GM19193 (cell line): ENCODE measurements around the gene CRYZL1.
A peak's percentile ranks its signal among the peaks of the same experiment; 100 is the strongest.

Source experiments
- POLR2A ChIP-seq: IDR thresholded peaks from 4 replicates; pipeline ENCODE4 v1.6.1; 2011; ENCODE audit not compliant: insufficient read depth, insufficient read length; ENCODE audit errors: extremely low read depth

Gene CRYZL1

DNA sequence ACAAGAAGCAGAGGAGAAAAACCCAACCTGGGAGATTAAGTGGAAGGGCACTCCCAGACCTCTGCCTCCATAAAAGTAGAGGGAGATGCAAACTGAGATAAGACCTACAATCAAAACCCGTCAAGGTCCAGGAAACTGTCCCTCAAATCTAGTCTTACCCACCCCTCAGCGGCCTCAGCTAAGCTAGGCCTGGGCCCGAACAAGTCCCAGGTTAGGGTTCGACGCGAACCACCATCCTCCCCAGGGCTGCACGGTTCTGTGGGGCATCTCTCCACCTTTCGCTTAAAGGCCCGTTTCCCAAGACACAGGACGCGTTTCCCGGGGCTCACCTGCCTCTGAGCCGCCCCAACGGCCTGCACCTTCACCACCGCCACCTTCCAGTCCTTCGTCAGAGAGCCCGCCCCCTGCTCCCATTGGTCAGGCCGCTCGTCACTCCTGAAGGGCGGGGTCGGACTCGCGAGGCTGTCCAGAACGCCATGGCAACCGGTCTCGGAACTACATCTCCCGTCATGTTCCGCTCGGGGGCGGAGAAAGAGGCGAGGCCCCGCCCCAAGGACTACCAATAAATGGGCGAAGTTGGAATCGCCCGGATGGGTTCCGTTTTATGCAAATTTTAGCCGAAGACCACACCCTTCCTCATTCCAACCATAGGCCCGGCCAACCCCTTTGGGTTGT, at the start of gene CRYZL1:
Gene CRYZL1 (minus strand): TSS at position 390 of the 675 bp plus-strand sequence. CDS start 10,190 bp downstream, outside the sequence.
- peak; percentile 79 for TF ChIP-seq POLR2A

DNA sequence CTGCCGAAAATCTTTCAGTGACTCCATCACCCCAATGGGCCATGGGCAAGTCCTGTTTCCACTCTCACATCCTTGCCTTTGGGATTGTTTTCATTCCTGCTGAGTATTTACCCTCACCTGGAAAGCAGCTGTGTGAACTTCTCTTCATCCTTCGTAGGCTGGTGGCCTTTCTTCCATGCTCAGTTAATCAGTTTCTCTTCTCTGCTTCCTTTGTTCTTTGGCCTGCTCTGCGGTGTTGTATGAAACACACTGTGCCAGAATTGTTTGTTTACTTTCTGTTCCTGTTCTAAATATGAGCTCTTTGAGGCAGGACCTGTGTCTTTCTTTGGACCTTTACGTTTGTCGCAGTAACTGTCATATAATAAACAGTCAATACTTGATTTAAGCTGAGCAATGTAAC, 49.3 kb upstream of the CRYZL1 start:
- no peak for TF ChIP-seq POLR2A

DNA sequence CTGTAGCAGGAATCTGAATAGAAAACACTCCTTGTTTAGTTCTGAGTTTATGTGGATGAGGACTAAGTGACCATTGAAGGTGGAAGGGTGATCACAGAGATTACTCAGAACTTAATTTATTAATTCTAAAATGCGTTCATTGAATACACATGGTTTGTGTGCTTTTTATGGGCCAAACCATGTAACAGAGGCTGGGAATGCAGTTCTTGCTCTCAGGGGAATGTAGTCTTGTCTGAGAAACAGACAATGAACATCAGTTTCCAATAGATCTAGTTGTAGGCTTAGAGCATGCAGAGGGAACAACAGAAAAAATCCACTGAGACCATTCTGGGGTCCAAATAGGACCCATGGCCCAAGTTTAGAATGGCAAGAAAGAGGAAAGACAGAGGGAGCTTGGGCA, 46.8 kb upstream of the CRYZL1 start:
- TF ChIP-seq POLR2A, result no peak

DNA sequence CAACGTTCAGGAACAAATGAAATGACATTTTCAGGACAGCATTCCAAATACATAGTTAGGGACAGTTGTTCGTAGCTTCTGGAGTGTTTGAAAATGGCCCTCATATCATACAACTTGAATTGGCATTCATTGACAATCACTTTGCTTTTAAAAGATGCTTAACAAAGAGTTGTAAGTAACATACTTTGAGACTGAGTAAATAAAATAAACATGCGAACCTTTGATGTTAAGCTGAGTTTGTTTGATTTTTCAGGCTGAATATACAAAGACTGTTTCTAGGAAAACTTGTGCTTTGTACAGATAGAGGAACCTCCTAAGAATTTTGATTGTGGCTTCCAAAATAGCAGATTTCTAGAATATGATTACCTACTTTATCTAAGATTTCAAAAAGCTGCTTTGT, 46.1 kb upstream of the CRYZL1 start:
- TF ChIP-seq POLR2A, result no peak

DNA sequence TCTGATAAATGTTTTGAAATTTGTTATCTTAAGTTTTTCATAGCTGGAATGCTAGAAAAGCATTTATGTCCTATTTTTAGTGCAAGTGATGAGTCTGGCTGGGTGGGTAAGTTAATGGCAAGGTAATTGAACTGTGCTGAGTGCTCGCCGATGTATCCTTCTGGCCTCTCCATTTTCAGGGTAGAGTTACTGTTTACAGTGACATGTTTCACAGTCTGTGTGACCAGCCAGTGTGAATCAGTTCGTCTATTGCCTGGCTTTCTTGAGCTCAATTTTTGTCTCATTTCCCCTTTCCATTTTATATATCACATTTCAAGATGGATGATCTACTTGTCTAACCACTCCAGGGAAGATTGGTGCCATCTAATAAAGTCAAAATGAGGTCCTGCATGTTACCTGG, 44.8 kb upstream of the CRYZL1 start:
- no peak for TF ChIP-seq POLR2A

DNA sequence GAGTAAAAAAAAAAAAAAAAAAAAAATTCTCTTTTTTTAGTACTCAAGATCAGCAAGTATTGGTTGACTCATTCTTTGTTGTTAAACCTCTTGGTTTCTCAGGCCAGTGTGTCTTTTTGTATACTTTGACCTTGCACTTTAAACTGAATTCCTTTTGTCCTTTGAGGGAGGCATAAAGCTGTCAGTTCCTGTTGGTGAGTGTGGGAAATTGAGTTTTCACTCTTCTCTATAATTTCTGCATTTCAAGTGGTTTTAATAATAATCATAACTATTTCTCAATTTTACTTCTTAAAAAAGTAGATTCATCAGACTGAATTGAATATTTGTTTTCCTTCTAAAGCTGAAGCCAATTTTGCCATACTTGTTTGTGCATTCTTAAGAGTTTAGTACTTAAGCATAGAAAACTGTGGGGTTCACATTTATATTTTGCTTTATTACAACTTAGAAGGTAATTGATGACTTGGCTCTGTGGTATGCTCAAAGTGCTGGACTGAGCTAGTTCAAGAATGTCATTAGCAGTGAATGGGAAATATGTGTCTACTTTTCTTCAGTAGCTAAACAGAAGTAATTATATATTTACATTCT, 44.2 kb upstream of the CRYZL1 start:
- TF ChIP-seq POLR2A, result no peak

DNA sequence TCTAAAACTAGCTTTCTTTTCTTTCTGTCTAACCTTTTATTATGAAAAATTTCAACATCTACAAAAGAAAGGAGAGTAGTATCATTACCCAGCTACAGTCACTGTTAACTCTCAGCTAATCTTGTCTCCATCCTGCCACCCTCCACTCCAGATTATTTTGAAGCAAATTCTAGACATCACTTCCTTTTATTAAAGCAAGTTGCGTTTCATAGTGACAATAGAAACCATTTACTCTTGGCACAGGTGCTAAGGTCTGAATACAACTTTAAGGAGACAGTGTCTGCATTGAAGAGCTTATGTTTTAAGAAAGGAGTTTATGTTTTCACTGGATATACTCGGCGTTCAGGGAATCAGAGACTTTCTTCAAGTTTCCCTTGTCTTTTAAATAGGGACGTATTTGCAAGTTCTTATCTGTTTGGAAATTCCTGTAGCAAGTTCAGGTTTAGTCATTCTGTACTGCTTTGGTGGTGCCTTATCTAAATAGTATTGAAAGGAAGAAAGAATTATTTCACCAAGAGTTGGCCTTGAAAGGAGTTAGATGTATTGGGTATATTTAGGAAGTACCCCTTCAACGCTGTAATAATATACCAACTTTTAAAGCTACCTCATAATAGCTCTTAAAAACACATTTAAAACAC, 43.5 kb upstream of the CRYZL1 start:
- no peak for TF ChIP-seq POLR2A

DNA sequence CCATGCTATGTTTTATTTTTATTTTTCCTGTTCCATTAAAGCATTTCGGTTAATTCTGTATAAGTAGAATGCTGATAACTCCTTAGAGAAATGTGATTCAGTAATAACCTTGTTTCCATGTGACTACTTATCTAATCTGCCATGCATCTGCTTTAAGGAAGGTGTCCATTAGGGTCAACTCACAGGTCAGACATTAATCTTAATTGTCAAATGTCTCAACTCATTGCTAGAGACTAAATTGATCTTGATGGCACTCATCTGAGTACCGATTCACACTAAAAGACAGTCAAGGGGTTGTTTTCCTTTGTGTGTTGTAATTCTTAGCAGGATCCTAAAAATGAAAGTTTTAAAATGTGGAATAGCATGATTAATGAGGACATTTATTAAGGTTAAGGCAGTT, 42.5 kb upstream of the CRYZL1 start:
- no peak for TF ChIP-seq POLR2A

DNA sequence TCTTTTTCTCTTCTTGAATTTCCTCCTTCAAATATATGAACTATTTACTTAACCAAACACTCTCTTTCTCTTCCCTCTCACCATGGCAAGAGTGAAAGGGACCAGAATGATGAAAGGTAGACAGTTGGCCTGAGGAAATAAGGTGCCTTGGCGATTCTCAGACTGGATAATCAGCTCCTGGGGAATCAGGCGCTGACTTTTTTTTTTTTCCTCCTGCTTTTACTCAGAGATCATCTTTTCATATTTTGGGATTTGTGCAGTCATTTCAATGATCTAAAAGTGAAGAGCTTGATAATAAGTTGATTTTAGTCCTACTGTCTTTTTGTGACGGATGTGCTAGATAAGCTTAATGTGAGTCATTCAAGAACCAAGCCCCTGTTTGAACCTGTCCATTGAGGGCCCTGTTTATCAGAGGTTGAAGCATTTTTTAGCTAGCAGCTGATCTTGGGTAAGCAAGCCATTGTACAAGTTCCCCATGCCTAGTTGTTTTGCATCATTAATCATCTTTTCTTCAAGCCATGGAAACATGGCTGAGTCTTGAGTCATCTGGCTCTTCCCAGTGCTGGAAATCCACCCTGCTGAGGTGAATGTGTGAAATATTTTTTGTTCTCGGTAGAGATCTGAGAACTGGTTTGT, 41.6 kb upstream of the CRYZL1 start:
- TF ChIP-seq POLR2A, result no peak

DNA sequence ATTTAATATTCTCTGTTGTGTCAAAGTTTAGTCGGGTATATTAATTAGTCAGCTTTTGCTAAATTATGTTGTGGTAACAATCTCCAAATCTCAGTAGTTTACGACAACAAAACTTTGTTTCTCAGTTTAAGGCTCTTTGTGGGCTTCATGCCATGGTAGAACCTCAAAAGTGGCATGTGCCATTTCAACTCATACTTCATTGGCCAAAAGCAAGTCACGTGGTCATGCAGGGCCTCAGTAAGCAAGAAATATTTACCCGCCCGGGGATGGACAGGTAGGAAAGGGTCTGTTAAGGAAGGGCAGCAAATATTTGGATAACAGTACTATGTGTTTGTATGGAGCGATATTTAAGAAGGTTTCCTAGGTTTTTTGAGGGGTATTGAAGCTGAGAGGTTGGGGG, 39.3 kb upstream of the CRYZL1 start:
- TF ChIP-seq POLR2A, result no peak

DNA sequence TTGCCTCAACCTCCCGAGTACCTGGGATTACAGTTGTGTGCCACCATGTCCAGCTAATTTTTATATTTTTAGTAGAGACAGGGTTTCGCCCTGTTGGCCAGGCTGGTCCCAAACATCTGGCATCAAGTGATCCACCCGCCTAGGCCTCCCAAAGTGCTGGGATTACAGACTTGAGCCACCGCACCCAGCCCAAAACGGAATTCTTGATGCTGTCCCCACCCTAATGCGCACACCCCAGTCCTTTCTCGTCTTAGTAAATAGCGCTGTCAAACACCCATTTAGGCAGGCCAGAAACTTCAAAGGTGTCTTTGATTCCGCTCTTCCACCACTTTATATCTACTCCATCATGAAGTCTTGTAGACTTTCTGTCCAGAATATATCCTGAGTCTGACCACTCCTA, 35.9 kb upstream of the CRYZL1 start:
- no peak for TF ChIP-seq POLR2A

DNA sequence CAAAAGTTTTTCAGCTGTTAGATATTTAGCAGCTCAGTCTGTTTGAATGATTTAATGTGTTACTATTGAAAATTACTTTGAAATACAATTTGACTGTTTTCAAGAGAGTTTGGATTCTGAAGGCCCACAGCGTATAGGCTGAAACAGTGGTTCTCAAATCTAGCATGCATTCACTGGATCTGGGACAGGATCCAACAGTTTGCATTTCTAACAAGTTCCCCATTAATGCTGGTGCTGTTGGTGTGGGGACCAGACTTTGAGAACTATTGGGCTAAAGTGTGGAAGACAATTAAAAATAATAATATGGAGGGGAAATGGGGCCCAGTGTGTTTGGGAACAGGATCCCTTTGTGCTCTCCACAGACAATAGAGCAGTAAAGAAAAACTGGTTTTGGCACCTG, 32.7 kb upstream of the CRYZL1 start:
- TF ChIP-seq POLR2A, result no peak

DNA sequence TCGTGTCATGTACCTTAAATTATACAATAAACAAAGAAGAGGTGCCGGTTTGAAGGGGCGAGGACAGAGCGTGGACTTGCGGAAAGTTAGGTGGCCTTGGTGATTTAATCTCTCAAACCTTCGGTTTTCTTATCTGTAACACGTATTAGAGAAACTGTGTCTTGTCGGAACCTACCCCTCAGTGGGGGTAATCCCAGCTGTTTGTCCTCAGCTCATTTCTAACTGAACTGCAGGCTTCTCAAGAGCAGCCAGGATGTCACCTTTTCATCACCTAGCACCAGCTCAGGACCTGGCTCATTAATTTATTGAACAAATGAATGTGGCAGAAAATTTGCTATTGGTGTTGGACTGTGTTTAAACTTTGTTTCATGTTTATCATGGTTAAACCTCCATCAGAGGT, 31.9 kb upstream of the CRYZL1 start:
- TF ChIP-seq POLR2A, result no peak

DNA sequence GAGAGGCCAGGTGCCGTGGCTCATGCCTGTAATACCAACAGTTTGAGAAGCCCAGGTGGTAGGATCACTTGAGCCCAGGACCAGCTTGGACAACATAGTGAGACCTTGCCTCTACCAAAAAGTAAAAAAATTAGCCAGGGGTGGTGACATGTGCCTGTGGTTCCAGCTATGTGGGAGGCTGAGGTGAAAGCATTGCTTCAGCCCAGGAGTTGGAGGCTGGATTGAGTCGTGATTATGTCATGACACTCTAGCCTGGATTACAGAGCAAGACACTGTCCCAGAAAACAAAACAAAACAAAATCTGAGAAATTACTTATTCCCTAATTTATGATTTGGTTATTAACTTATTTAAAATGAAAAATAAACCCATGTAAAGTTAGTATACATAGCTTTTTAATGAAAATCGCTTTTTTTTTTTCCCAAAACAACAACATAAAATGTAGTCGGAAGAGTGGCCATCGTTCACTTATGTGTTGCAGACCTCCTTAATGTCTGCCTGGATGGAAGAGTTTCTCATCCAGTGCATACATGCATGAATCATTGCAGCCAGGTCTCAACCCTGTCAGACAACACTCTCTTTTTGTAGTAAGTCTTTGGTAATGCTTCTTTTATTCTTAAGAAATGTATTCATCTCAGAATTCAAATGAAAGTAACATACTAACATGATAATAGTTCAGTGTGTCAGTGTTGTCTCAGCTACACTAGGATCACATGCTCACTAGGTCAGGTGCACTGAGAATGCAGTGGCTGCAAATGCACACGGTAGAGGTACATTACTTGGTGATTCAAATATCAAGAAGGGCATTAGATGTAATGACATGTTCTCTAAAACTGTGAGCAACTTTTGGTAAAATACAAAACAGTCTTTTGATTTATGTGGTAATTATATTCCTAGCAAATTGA, 28.8 kb upstream of the CRYZL1 start:
- no peak for TF ChIP-seq POLR2A

DNA sequence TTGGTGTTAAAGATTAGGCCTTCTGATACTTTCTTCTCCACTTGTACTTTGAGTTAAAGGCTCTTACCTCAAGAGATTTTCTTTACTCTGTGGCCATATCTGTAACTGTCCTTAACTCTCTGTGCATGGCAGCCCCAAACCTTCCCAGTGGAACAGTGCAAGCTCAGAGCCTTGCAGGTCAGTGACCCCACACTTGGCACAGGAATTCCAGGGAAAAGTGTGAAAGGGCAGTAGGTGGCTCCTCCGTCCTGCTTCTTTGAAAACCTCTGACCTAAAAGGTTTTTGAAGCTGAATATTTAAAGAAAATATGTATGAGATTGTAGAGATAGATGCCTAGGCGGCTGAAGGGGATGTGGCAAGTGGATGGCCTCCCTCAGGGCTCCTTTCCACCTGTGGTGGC, 27.1 kb upstream of the CRYZL1 start:
- no peak for TF ChIP-seq POLR2A
